Measurements from ENCODE around the gene CSNK1E.

Gene CSNK1E

GRCh38 chr22:38314051-38314932 is 2.9 kb downstream of the CSNK1E start:
- Histone ChIP-seq H3K79me2 (ENCODE audit: control insufficient read depth, low read length) (peaks cover 85% of the 10 kb centered on the region), H3K36me3 (ENCODE audit: control insufficient read depth, low read length) (peaks cover 62% of the 10 kb centered on the region), H3K4me1 (ENCODE audit: control insufficient read depth, low read length) (peaks cover 74% of the 10 kb centered on the region), H3K9me2 (replicated peaks; ENCODE audit: control insufficient read depth, low read length) (no peaks in the 10 kb centered on the region), H3K27me3 (ENCODE audit: control insufficient read depth, low read length) (no peaks in the 10 kb centered on the region), H3F3A (ENCODE audit: control insufficient read depth, insufficient read depth) (no peaks in the 10 kb centered on the region; the same call in 1 of the 2 replicates), H3K4me2 (ENCODE audit: low read length) (peak overlapping the region; percentile 96), H4K20me1 (ENCODE audit: control insufficient read depth, insufficient read depth, low read depth, low read length) (peaks cover 33% of the 10 kb centered on the region), H3K27ac (ENCODE audit: low read depth, low read length) (peak overlapping the region; percentile 63), H3K9me3 (ENCODE audit: control insufficient read depth, insufficient read depth, low read length) (no peaks in the 10 kb centered on the region), H3K4me3 (ENCODE audit: low read length) (peak overlapping the region; percentile 84)
- TF ChIP-seq EZH2phosphoT487 (IDR thresholded peaks at IDR 0.05; ENCODE audit: borderline replicate concordance, low read length) (no peak), CTCF (IDR thresholded peaks at IDR 0.05; ENCODE audit: low read depth, low read length, poor library complexity, severe bottlenecking) (no peak)

- Histone ChIP-seq H3K4me3 (ENCODE audit: low read length) (peak overlapping the region; percentile 84), H4K20me1 (ENCODE audit: control insufficient read depth, insufficient read depth, low read depth, low read length) (peaks cover 33% of the 10 kb centered on the region), H3K79me2 (ENCODE audit: control insufficient read depth, low read length) (peaks cover 93% of the 10 kb centered on the region), H3K9me3 (ENCODE audit: control insufficient read depth, insufficient read depth, low read length) (no peaks in the 10 kb centered on the region), H3K4me2 (ENCODE audit: low read length) (peak overlapping the region; percentile 96), H3F3A (ENCODE audit: control insufficient read depth, insufficient read depth) (no peaks in the 10 kb centered on the region; the same call in 1 of the 2 replicates), H3K36me3 (ENCODE audit: control insufficient read depth, low read length) (peaks cover 67% of the 10 kb centered on the region), H3K27me3 (ENCODE audit: control insufficient read depth, low read length) (no peaks in the 10 kb centered on the region), H3K4me1 (ENCODE audit: control insufficient read depth, low read length) (peaks cover 75% of the 10 kb centered on the region), H3K9me2 (replicated peaks; ENCODE audit: control insufficient read depth, low read length) (no peaks in the 10 kb centered on the region), H3K27ac (ENCODE audit: low read depth, low read length) (peak overlapping the region; percentile 63)
- TF ChIP-seq CTCF (IDR thresholded peaks at IDR 0.05; ENCODE audit: low read depth, low read length, poor library complexity, severe bottlenecking) (no peak), EZH2phosphoT487 (IDR thresholded peaks at IDR 0.05; ENCODE audit: borderline replicate concordance, low read length) (no peak)
Measured at GRCh38 chr22:38313384-38313955, 3.8 kb downstream of the CSNK1E start.

GRCh38 chr22:38312261-38312800 is 4.9 kb downstream of the CSNK1E start:
- H3K9me3 ChIP-seq (ENCODE audit: control insufficient read depth, insufficient read depth, low read length): no peaks in the 10 kb centered on the region
- TF ChIP-seq EZH2phosphoT487 (IDR thresholded peaks at IDR 0.05; ENCODE audit: borderline replicate concordance, low read length) (no peak), CTCF (IDR thresholded peaks at IDR 0.05; ENCODE audit: low read depth, low read length, poor library complexity, severe bottlenecking) (no peak)
- H3K27me3 ChIP-seq (ENCODE audit: control insufficient read depth, low read length): no peaks in the 10 kb centered on the region
- no peaks in the 10 kb centered on the region for H3K9me2 ChIP-seq (replicated peaks; ENCODE audit: control insufficient read depth, low read length)
- H3K4me1 ChIP-seq (ENCODE audit: control insufficient read depth, low read length): peaks cover 75% of the 10 kb centered on the region
- peaks cover 70% of the 10 kb centered on the region for H3K36me3 ChIP-seq (ENCODE audit: control insufficient read depth, low read length)
- H4K20me1 ChIP-seq (ENCODE audit: control insufficient read depth, insufficient read depth, low read depth, low read length): peaks cover 33% of the 10 kb centered on the region
- no peak overlapping the region for H3K27ac ChIP-seq (ENCODE audit: low read depth, low read length)
- H3F3A ChIP-seq (ENCODE audit: control insufficient read depth, insufficient read depth): no peaks in the 10 kb centered on the region; the same call in 1 of the 2 replicates
- H3K4me2 ChIP-seq (ENCODE audit: low read length): peak overlapping the region; percentile 96; the same call in 1 of the 2 replicates
- H3K79me2 ChIP-seq (ENCODE audit: control insufficient read depth, low read length): peaks cover 97% of the 10 kb centered on the region
- no peak overlapping the region for H3K4me3 ChIP-seq (ENCODE audit: low read length)
